ENCODE results near the gene C1QTNF6.

C1QTNF6 gene

DNA sequence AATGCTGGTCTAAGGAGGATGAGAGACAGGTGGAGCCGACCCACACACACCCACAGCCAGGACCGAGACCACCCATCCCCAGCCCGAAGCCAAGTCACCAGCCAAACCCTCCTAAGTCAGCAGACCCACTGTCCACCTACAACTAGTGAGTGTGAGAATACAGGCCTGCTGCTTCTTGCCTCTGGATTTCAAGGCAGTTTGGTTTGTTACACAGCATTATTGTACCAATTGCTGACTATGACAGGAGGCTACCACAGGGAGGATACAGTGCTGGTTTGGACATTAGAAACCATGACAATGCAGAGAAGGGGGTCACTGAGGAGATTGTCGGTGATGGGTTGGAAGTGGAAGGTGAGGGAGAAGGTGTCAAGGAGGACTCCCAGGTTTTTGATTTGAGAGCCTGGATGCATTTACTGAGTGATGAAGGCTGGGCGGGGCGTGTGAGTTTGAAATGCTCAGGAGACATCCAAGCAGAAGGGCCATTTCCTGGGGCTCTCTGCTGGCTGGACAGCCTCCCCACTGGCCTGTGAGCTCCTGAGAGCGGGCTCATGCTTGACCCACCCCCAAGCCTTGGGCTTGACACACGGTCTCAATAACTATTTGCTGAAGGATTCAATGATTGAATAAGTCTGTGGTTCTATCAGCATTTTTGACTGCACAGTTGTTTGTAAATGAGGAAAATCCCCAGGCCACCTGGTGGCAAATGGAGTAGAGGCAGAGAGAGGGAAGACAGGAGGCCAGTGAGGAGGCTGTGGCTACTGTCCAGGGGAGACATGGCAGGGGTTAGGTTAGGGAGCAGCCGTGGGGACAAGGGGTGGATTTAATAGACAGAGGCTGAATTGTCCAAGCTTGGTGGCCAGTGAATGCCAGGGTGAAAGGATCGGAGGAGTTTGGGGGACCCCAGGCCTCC is 33.6 kb upstream of the C1QTNF6 start:
- Histone ChIP-seq H4K8ac (ENCODE audit: low read length) (no peak overlapping the region), H2BK15ac (ENCODE audit: low read depth, poor library complexity, severe bottlenecking) (no peak overlapping the region), H2AK5ac (ENCODE audit: low read length, severe bottlenecking) (no peak overlapping the region), H2AFZ (ENCODE audit: low read depth, low read length) (no peak overlapping the region), H3K9me3 (ENCODE audit: control insufficient read depth, low read length) (no peaks in the 10 kb centered on the region), H3K27me3 (ENCODE audit: control insufficient read depth in 1 of 2, insufficient read depth in 1 of 2, low read length in 2 of 2) (peaks cover 0 to 31% of the 10 kb centered on the region in 2 experiments), H3K14ac (ENCODE audit: low read length in 2 of 2) (no peak overlapping the region), H2BK12ac (ENCODE audit: low read length in 2 of 2) (no peak overlapping the region), H3K9ac (ENCODE audit: low read length) (no peak overlapping the region), H3K4me2 (ENCODE audit: low read length, poor library complexity, severe bottlenecking) (no peak overlapping the region), H4K91ac (ENCODE audit: low read length) (no peak overlapping the region), H3K4ac (ENCODE audit: low read depth in 1 of 2, low read length in 2 of 2) (no peak overlapping the region), H3K36me3 (ENCODE audit: control insufficient read depth in 1 of 2, insufficient read depth in 2 of 2, low read depth in 1 of 2, low read length in 2 of 2) (peaks cover 15 to 28% of the 10 kb centered on the region in 2 experiments), H3K18ac (ENCODE audit: low read depth in 1 of 2, low read length in 2 of 2) (no peak overlapping the region), H3K27ac (ENCODE audit: low read length, poor library complexity, severe bottlenecking) (no peak overlapping the region), H3K4me1 (ENCODE audit: control insufficient read depth, insufficient read depth, low read depth, low read length) (peaks cover 9% of the 10 kb centered on the region), H3K23ac (ENCODE audit: low read length in 2 of 2) (no peak overlapping the region), H3K79me1 (replicated peaks; ENCODE audit: low read length, poor library complexity, severe bottlenecking) (no peaks in the 10 kb centered on the region), H2BK120ac (ENCODE audit: low read depth, low read length) (no peak overlapping the region), H2BK5ac (ENCODE audit: low read depth, low read length, poor library complexity, severe bottlenecking) (no peak overlapping the region), H3K4me3 (ENCODE audit: insufficient read depth in 1 of 2, low read depth in 1 of 2, low read length in 2 of 2) (no peak overlapping the region)
- WGBS, result 95% methylated on average over 10 of the region's 10 CpGs
- no peak for DNase-seq

GRCh38 chr22:37220543-37220981 is 32.5 kb upstream of the C1QTNF6 start:
- no peak overlapping the region for H3K4me2 ChIP-seq (ENCODE audit: low read length, poor library complexity, severe bottlenecking)
- H3K27me3 ChIP-seq (ENCODE audit: control insufficient read depth in 1 of 2, insufficient read depth in 1 of 2, low read length in 2 of 2), result peaks cover 0 to 37% of the 10 kb centered on the region in 2 experiments
- no peaks in the 10 kb centered on the region for H3K9me3 ChIP-seq (ENCODE audit: control insufficient read depth, low read length)
- no peak overlapping the region for H3K23ac ChIP-seq (ENCODE audit: low read length in 2 of 2)
- H3K14ac ChIP-seq (ENCODE audit: low read length in 2 of 2), result no peak overlapping the region
- H3K4ac ChIP-seq (ENCODE audit: low read depth in 1 of 2, low read length in 2 of 2), result no peak overlapping the region
- no peak overlapping the region for H2AK5ac ChIP-seq (ENCODE audit: low read length, severe bottlenecking)
- no peak overlapping the region for H2BK5ac ChIP-seq (ENCODE audit: low read depth, low read length, poor library complexity, severe bottlenecking)
- H2BK15ac ChIP-seq (ENCODE audit: low read depth, poor library complexity, severe bottlenecking), result no peak overlapping the region
- no peak overlapping the region for H2AFZ ChIP-seq (ENCODE audit: low read depth, low read length)
- H2BK120ac ChIP-seq (ENCODE audit: low read depth, low read length), result no peak overlapping the region
- no peak overlapping the region for H2BK12ac ChIP-seq (ENCODE audit: low read length in 2 of 2)
- 71% methylated on average over 4 of the region's 4 CpGs for WGBS
- H3K4me1 ChIP-seq (ENCODE audit: control insufficient read depth, insufficient read depth, low read depth, low read length), result peaks cover 9% of the 10 kb centered on the region
- no peak overlapping the region for H3K18ac ChIP-seq (ENCODE audit: low read depth in 1 of 2, low read length in 2 of 2)
- H4K8ac ChIP-seq (ENCODE audit: low read length), result no peak overlapping the region
- H3K4me3 ChIP-seq (ENCODE audit: insufficient read depth in 1 of 2, low read depth in 1 of 2, low read length in 2 of 2), result no peak overlapping the region
- H3K27ac ChIP-seq (ENCODE audit: low read length, poor library complexity, severe bottlenecking), result no peak overlapping the region
- H3K36me3 ChIP-seq (ENCODE audit: control insufficient read depth in 1 of 2, insufficient read depth in 2 of 2, low read depth in 1 of 2, low read length in 2 of 2), result peaks cover 8 to 17% of the 10 kb centered on the region in 2 experiments
- no peaks in the 10 kb centered on the region for H3K79me1 ChIP-seq (replicated peaks; ENCODE audit: low read length, poor library complexity, severe bottlenecking)
- DNase-seq, result no peak
- no peak overlapping the region for H3K9ac ChIP-seq (ENCODE audit: low read length)
- H4K91ac ChIP-seq (ENCODE audit: low read length), result no peak overlapping the region

DNA sequence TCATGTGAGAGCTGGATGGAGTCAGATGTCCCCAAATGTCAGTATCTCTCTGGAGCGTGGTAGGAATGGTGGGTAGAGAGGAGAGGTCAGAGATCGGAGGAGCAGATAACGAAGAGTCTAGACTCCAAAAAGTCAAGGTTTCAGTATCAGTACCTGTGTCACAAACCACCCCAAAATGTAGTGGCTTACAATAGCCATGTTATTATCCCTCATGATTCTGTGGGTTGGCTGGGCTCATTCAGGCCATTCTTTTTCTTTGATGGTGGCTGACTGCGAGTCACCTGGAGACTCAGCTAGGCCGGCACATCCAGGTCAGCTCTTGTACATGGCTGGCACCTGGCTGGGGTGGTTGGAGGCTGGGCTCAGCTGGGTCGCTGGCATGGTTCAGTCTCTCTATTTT is 31.5 kb upstream of the C1QTNF6 start:
- no peak overlapping the region for H2BK12ac ChIP-seq (ENCODE audit: low read length in 2 of 2)
- H3K14ac ChIP-seq (ENCODE audit: low read length in 2 of 2), result no peak overlapping the region
- no peak overlapping the region for H3K23ac ChIP-seq (ENCODE audit: low read length in 2 of 2)
- H3K27ac ChIP-seq (ENCODE audit: low read length, poor library complexity, severe bottlenecking), result no peak overlapping the region
- H3K4me1 ChIP-seq (ENCODE audit: control insufficient read depth, insufficient read depth, low read depth, low read length), result peaks cover 9% of the 10 kb centered on the region
- no peak overlapping the region for H2AK5ac ChIP-seq (ENCODE audit: low read length, severe bottlenecking)
- H3K4me2 ChIP-seq (ENCODE audit: low read length, poor library complexity, severe bottlenecking), result no peak overlapping the region
- H3K4ac ChIP-seq (ENCODE audit: low read depth in 1 of 2, low read length in 2 of 2), result no peak overlapping the region
- H3K27me3 ChIP-seq (ENCODE audit: control insufficient read depth in 1 of 2, insufficient read depth in 1 of 2, low read length in 2 of 2), result peaks cover 0 to 40% of the 10 kb centered on the region in 2 experiments
- H3K79me1 ChIP-seq (replicated peaks; ENCODE audit: low read length, poor library complexity, severe bottlenecking), result no peaks in the 10 kb centered on the region
- no peak overlapping the region for H3K18ac ChIP-seq (ENCODE audit: low read depth in 1 of 2, low read length in 2 of 2)
- no peak overlapping the region for H3K4me3 ChIP-seq (ENCODE audit: insufficient read depth in 1 of 2, low read depth in 1 of 2, low read length in 2 of 2)
- H3K36me3 ChIP-seq (ENCODE audit: control insufficient read depth in 1 of 2, insufficient read depth in 2 of 2, low read depth in 1 of 2, low read length in 2 of 2), result peaks cover 0 to 9% of the 10 kb centered on the region in 2 experiments
- no peak for DNase-seq
- H4K91ac ChIP-seq (ENCODE audit: low read length), result no peak overlapping the region
- H2BK5ac ChIP-seq (ENCODE audit: low read depth, low read length, poor library complexity, severe bottlenecking), result no peak overlapping the region
- H2AFZ ChIP-seq (ENCODE audit: low read depth, low read length), result no peak overlapping the region
- WGBS, result 84% methylated on average over 4 of the region's 6 CpGs
- H3K9me3 ChIP-seq (ENCODE audit: control insufficient read depth, low read length), result no peaks in the 10 kb centered on the region
- no peak overlapping the region for H4K8ac ChIP-seq (ENCODE audit: low read length)
- no peak overlapping the region for H2BK120ac ChIP-seq (ENCODE audit: low read depth, low read length)
- no peak overlapping the region for H3K9ac ChIP-seq (ENCODE audit: low read length)
- no peak overlapping the region for H2BK15ac ChIP-seq (ENCODE audit: low read depth, poor library complexity, severe bottlenecking)

DNA sequence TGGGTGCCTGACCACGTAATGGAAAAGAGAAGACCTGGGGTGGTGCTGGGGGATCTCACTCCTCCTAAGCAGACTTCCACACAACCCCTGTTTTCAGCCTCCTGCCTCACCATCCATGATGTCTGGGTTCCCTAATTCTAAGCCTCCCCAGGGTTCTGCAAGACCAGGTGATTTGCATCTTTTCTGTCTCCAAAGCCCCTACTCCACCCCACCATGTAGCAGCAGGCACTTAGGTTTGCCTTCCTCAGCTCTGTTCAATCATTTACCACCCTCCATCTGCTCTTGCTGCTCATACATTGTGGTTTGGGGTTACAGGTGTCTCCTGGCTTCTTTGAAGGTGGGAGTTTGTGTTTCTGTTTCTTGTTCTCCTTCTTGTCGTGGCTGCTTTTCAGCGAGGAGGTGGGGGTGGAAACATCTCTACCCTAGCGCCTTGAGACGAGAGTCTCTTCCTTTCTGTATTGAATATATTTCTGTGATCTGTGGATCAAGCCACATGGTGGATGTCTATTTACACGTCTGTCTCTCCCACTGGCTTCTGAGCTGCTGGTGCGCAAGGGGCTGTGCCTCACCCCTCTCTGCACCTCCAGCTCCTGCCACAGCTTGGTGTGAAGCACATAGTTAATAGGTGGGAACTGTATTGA is 30.8 kb upstream of the C1QTNF6 start:
- no peak overlapping the region for H2BK15ac ChIP-seq (ENCODE audit: low read depth, poor library complexity, severe bottlenecking)
- no peak overlapping the region for H4K91ac ChIP-seq (ENCODE audit: low read length)
- no peak for DNase-seq
- no peak overlapping the region for H2AK5ac ChIP-seq (ENCODE audit: low read length, severe bottlenecking)
- no peak overlapping the region for H3K4ac ChIP-seq (ENCODE audit: low read depth in 1 of 2, low read length in 2 of 2)
- WGBS, result 81% methylated on average over 6 of the region's 7 CpGs
- H3K23ac ChIP-seq (ENCODE audit: low read length in 2 of 2), result no peak overlapping the region
- no peaks in the 10 kb centered on the region for H3K9me3 ChIP-seq (ENCODE audit: control insufficient read depth, low read length)
- no peak overlapping the region for H3K4me2 ChIP-seq (ENCODE audit: low read length, poor library complexity, severe bottlenecking)
- no peak overlapping the region for H3K27ac ChIP-seq (ENCODE audit: low read length, poor library complexity, severe bottlenecking)
- H3K4me1 ChIP-seq (ENCODE audit: control insufficient read depth, insufficient read depth, low read depth, low read length), result peaks cover 9% of the 10 kb centered on the region
- H2BK5ac ChIP-seq (ENCODE audit: low read depth, low read length, poor library complexity, severe bottlenecking), result no peak overlapping the region
- H2AFZ ChIP-seq (ENCODE audit: low read depth, low read length), result no peak overlapping the region
- H3K27me3 ChIP-seq (ENCODE audit: control insufficient read depth in 1 of 2, insufficient read depth in 1 of 2, low read length in 2 of 2), result peaks cover 0 to 46% of the 10 kb centered on the region in 2 experiments
- H4K8ac ChIP-seq (ENCODE audit: low read length), result no peak overlapping the region
- no peak overlapping the region for H2BK120ac ChIP-seq (ENCODE audit: low read depth, low read length)
- peaks cover 0 to 3% of the 10 kb centered on the region in 2 experiments for H3K36me3 ChIP-seq (ENCODE audit: control insufficient read depth in 1 of 2, insufficient read depth in 2 of 2, low read depth in 1 of 2, low read length in 2 of 2)
- H2BK12ac ChIP-seq (ENCODE audit: low read length in 2 of 2), result no peak overlapping the region
- no peak overlapping the region for H3K18ac ChIP-seq (ENCODE audit: low read depth in 1 of 2, low read length in 2 of 2)
- H3K79me1 ChIP-seq (replicated peaks; ENCODE audit: low read length, poor library complexity, severe bottlenecking), result no peaks in the 10 kb centered on the region
- no peak overlapping the region for H3K14ac ChIP-seq (ENCODE audit: low read length in 2 of 2)
- H3K9ac ChIP-seq (ENCODE audit: low read length), result no peak overlapping the region
- no peak overlapping the region for H3K4me3 ChIP-seq (ENCODE audit: insufficient read depth in 1 of 2, low read depth in 1 of 2, low read length in 2 of 2)
